Central memory CD8-positive, alpha-beta T cell (primary cell): Measurements from ENCODE around the gene PDZD2.
A peak's percentile ranks its signal among the peaks of the same experiment; 100 is the strongest.

Experiments used
- ATAC-seq: fragments of 150-1000 bp; cut with Tn5 transposase; replicated peaks from 2 replicates; pipeline ENCODE4 v1.10.0; 2022; ENCODE audit warnings: mild to moderate bottlenecking, moderate FRiP score, moderate number of reproducible peaks; ENCODE audit not compliant: poor library complexity, severe bottlenecking; ENCODE audit errors: extremely low read depth
- DNase-seq, 2 donors: peaks; one replicate each; pipeline ENCODE4 v3.0.0; 2021; ENCODE audit warnings: low spot score in 2 of 2
- H3K27ac Mint-ChIP-seq: one replicate; pipeline ENCODE4 v1.8.0; 2022; ENCODE audit warnings: low read depth, mild to moderate bottlenecking, moderate library complexity, mixed read lengths
- H3K27me3 Mint-ChIP-seq: one replicate; pipeline ENCODE4 v1.8.0; 2022; ENCODE audit warnings: mixed read lengths
- H3K36me3 Mint-ChIP-seq: one replicate; pipeline ENCODE4 v1.8.0; 2022; ENCODE audit warnings: mild to moderate bottlenecking, moderate library complexity, mixed read lengths; ENCODE audit not compliant: insufficient read depth
- H3K4me1 Mint-ChIP-seq: one replicate; pipeline ENCODE4 v1.8.0; 2022; ENCODE audit warnings: mixed read lengths
- H3K4me3 Mint-ChIP-seq: one replicate; pipeline ENCODE4 v1.8.0; 2022; ENCODE audit warnings: mild to moderate bottlenecking, moderate library complexity, mixed read lengths
- H3K9me3 Mint-ChIP-seq: one replicate; pipeline ENCODE4 v1.8.0; 2022; ENCODE audit warnings: mixed read lengths

PDZD2 gene

GRCh38 chr5:32156635-32157034 lies 517.7 kb downstream of the PDZD2 start:
- H3K4me1 Mint-ChIP-seq = peaks cover 27% of the 10 kb centered on the region
- H3K27me3 Mint-ChIP-seq = no peaks in the 10 kb centered on the region
- H3K36me3 Mint-ChIP-seq = peaks cover 14% of the 10 kb centered on the region
- ATAC-seq (no peak), DNase-seq (no peak)
- no peak overlapping the region for H3K4me3 Mint-ChIP-seq
- no peaks in the 10 kb centered on the region for H3K9me3 Mint-ChIP-seq
- H3K27ac Mint-ChIP-seq = no peak overlapping the region

DNA sequence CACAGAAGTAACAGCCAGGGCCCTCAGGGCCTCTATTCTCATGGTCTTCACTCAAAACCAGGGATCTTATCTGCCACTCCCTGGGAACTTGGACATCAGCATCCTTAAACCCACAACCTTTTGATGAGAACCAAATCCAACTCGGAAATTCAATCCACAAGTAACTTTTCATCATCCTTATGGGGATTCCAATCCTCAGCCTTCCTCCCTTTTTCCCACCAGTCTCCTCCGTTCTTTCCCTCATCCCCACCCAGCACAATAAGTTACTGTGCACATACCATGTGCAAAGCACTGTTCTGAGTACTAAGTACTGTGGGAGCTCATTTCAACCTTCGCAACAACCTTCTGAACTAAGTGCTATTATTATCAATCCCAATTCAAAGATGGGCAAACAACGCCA lies 518.1 kb downstream of the PDZD2 start:
- ATAC-seq = no peak
- no peak for DNase-seq
- peaks cover 15% of the 10 kb centered on the region for H3K36me3 Mint-ChIP-seq

DNA sequence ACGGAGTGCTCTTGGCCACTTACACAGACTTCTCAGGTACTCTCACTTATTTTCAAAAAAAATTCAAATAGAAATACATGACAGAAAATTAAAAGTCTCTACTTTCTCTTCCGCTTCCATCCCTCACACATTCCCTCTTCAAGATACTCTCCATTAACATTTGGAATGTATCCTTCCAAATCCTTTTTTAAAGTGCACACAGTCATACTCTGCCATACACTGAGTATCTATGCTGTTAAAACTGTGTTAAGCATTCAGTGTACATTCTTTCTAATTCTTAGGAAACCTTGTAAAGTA lies 519.7 kb downstream of the PDZD2 start:
- Mint-ChIP-seq H3K27me3 (no peaks in the 10 kb centered on the region), H3K4me1 (peaks cover 17% of the 10 kb centered on the region), H3K9me3 (no peaks in the 10 kb centered on the region), H3K27ac (no peak overlapping the region), H3K4me3 (no peak overlapping the region), H3K36me3 (peaks cover 14% of the 10 kb centered on the region)
- ATAC-seq (no peak), DNase-seq (no peak)

More for the DNA sequence above, 518.1 kb downstream of the PDZD2 start:
- H3K9me3 Mint-ChIP-seq = no peaks in the 10 kb centered on the region
- H3K4me1 Mint-ChIP-seq = peaks cover 24% of the 10 kb centered on the region
- no peak overlapping the region for H3K4me3 Mint-ChIP-seq
- no peak overlapping the region for H3K27ac Mint-ChIP-seq
- H3K27me3 Mint-ChIP-seq = no peaks in the 10 kb centered on the region

GRCh38 chr5:32159328-32160072 lies 520.6 kb downstream of the PDZD2 start:
- no peak overlapping the region for H3K4me3 Mint-ChIP-seq

DNA sequence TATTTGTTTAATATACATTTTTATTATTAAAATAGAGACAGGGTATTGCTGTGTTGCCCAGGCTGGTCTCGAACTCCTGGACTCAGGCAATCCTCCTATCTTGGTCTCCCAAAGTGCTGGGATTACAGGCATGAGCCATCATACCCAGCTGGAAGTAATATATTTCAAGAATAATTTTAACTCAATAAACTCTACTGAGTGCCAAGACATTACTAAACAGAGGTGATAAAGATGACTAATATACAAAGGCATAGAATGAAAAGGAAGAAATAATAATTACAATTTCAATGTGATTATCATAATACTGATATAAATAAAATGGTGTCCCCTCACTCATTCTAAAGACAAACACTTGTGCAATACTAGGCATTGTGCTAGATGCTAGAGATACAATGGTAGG lies 521.3 kb downstream of the PDZD2 start:
- Mint-ChIP-seq H3K36me3 (peaks cover 15% of the 10 kb centered on the region), H3K27me3 (no peaks in the 10 kb centered on the region), H3K4me1 (peaks cover 20% of the 10 kb centered on the region), H3K9me3 (no peaks in the 10 kb centered on the region), H3K27ac (peak overlapping the region; percentile 14), H3K4me3 (no peak overlapping the region)
- ATAC-seq (no peak), DNase-seq (no peak)

More at GRCh38 chr5:32159328-32160072, 520.6 kb downstream of the PDZD2 start:
- H3K36me3 Mint-ChIP-seq = peaks cover 14% of the 10 kb centered on the region
- no peaks in the 10 kb centered on the region for H3K9me3 Mint-ChIP-seq
- no peaks in the 10 kb centered on the region for H3K27me3 Mint-ChIP-seq
- peaks cover 20% of the 10 kb centered on the region for H3K4me1 Mint-ChIP-seq
- no peak overlapping the region for H3K27ac Mint-ChIP-seq
- ATAC-seq (no peak), DNase-seq (no peak)
